DND-41 (cell line): ENCODE results near the gene MYO1D.

ENCODE experiments used
- ATAC-seq: fragments of 200-7000 bp; cut with Tn5 transposase; 3 replicates; pipeline ENCODE4 v1.9.1; 2021; ENCODE audit warnings: low read depth; ENCODE audit not compliant: insufficient read depth
- DNase-seq: peaks from one replicate; pipeline ENCODE4 v3.0.0-alpha.2; 2020
- H2AFZ ChIP-seq: 2 replicates; pipeline ENCODE4 v1.6.0; 2012; ENCODE audit warnings: low read depth, low read length
- H3K27ac ChIP-seq: 2 replicates; pipeline ENCODE4 v1.5.1; 2012; ENCODE audit warnings: low read length, inconsistent platforms
- H3K27me3 ChIP-seq: fragments of 200-600 bp; sonication (generic); 2 replicates; pipeline ENCODE4 v1.6.0; 2012; ENCODE audit warnings: low read length, mild to moderate bottlenecking, inconsistent platforms; ENCODE audit not compliant: insufficient read depth, poor library complexity
- H3K36me3 ChIP-seq: 2 replicates; pipeline ENCODE4 v1.5.1; 2012; ENCODE audit warnings: low read length, inconsistent platforms; ENCODE audit not compliant: insufficient read depth
- H3K4me1 ChIP-seq: 2 replicates; pipeline ENCODE4 v1.5.1; 2012; ENCODE audit warnings: mild to moderate bottlenecking, low read length; ENCODE audit not compliant: insufficient read depth
- H3K4me2 ChIP-seq: 2 replicates; pipeline ENCODE4 v1.6.0; 2012; ENCODE audit warnings: mild to moderate bottlenecking, moderate library complexity, low read length, inconsistent platforms; ENCODE audit not compliant: insufficient read depth
- H3K4me3 ChIP-seq, 2 experiments: fragments of 200-600 bp in 1 of 2; shearing (Covaris generic) in 1 of 2; 2 replicates each; pipeline ENCODE4 v1.5.1; 2012 to 2016; ENCODE audit warnings: inconsistent platforms in 2 of 2, low read length in 2 of 2, mild to moderate bottlenecking in 2 of 2, low read depth in 1 of 2, moderate library complexity in 1 of 2
- H3K79me2 ChIP-seq: 2 replicates; pipeline ENCODE4 v1.6.0; 2012; ENCODE audit warnings: low read length, inconsistent platforms; ENCODE audit not compliant: insufficient read depth
- H3K9ac ChIP-seq: 2 replicates; pipeline ENCODE4 v1.6.0; 2012; ENCODE audit warnings: low read depth, mild to moderate bottlenecking, inconsistent platforms, low read length, moderate library complexity
- H3K9me3 ChIP-seq: 2 replicates; pipeline ENCODE4 v1.5.1; 2012; ENCODE audit warnings: low read length, moderate library complexity, mild to moderate bottlenecking, inconsistent platforms; ENCODE audit not compliant: insufficient read depth, severe bottlenecking
- H4K20me1 ChIP-seq: 2 replicates; pipeline ENCODE4 v1.6.0; 2012; ENCODE audit warnings: low read length; ENCODE audit not compliant: insufficient read depth
- CTCF ChIP-seq: IDR thresholded peaks from 2 replicates; pipeline ENCODE4 v1.5.1; 2012; ENCODE audit warnings: borderline replicate concordance, low read length, moderate library complexity, mild to moderate bottlenecking; ENCODE audit not compliant: poor library complexity, severe bottlenecking; ENCODE audit errors: extremely low read depth
- EZH2 ChIP-seq: IDR thresholded peaks from 3 replicates; pipeline ENCODE4 v1.6.1; 2012; ENCODE audit warnings: borderline replicate concordance, low read depth, mild to moderate bottlenecking, moderate library complexity, low read length, inconsistent platforms; ENCODE audit not compliant: severe bottlenecking

MYO1D gene

DNA sequence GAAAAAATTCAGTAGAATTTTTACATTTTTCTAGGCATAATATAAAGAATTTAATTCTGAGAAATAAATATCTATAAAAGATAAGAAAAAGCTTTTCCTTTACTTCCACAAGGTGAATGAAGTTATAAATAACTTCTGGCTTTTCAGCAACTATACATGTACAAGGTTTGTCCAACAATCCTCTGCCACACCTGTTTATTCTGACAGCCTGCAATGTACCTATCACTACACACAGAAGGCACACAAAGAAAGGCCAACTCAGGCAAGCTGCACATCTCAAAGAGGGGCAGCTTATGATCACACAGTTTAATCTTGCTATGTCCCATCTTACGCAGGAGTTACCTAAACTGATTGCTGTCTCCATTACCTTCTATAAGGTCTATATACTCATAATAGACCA, 120.2 kb downstream of the MYO1D start:
- DNase-seq: no peak
- Histone ChIP-seq H4K20me1 (no peaks in the 10 kb centered on the region), H3K4me3 (no peak overlapping the region), H3K9me3 (no peaks in the 10 kb centered on the region), H2AFZ (no peak overlapping the region), H3K9ac (no peak overlapping the region), H3K27ac (no peak overlapping the region), H3K4me2 (no peak overlapping the region), H3K79me2 (no peaks in the 10 kb centered on the region), H3K4me1 (no peaks in the 10 kb centered on the region), H3K36me3 (no peaks in the 10 kb centered on the region), H3K27me3 (peaks cover 19% of the 10 kb centered on the region)
- ATAC-seq: no peak
- TF ChIP-seq EZH2 (no peak), CTCF (no peak)

DNA sequence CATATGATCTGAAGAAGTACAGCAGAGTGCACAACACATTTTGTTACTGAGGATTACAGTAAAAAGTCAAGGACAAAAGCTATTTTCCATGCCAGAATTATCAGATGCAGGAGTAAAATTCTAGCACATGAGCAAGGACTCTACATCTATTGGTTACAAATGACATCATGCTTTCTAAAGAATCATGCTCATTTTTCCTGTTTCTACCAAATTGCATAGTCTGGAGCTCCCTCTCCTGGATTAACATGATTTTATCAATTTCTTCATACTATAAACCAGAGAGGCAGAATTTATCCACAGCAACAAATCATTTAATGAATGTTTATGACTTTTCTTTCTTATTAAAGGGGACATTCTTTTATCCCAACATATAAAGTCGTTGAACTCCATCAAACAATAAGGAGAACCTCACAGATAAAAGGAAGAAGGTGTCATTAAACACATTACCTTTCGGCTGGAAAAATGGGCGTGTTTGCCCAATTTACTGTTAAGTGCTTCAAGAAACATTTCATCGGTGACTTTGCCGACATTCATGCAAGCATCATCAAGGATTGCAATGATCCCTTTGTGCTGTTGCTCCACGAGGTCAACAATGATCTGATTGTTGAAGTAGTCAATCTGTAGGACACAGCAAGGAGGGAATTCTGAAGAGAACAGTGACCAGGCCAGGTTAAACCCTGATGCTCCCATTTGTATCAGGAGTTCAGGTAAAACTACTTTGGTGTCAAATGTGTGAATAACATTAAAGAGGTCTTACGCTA, 121.7 kb downstream of the MYO1D start:
- no peak overlapping the region for H3K4me3 ChIP-seq
- no peaks in the 10 kb centered on the region for H3K4me1 ChIP-seq
- no peaks in the 10 kb centered on the region for H3K36me3 ChIP-seq
- H2AFZ ChIP-seq: no peak overlapping the region
- H3K9me3 ChIP-seq: no peaks in the 10 kb centered on the region
- peak; percentile 62; the same call in 1 of the 3 replicates for ATAC-seq
- TF ChIP-seq EZH2 (no peak), CTCF (peak; percentile 51)
- H3K27me3 ChIP-seq: peaks cover 9% of the 10 kb centered on the region
- DNase-seq: no peak
- no peak overlapping the region for H3K9ac ChIP-seq
- H3K27ac ChIP-seq: no peak overlapping the region
- no peaks in the 10 kb centered on the region for H4K20me1 ChIP-seq
- no peak overlapping the region for H3K4me2 ChIP-seq
- no peaks in the 10 kb centered on the region for H3K79me2 ChIP-seq

GRCh38 chr17:32752934-32753333, 124.0 kb downstream of the MYO1D start:
- no peak for ATAC-seq
- no peak overlapping the region for H2AFZ ChIP-seq
- no peak for TF ChIP-seq EZH2
- no peak for TF ChIP-seq CTCF
- H3K4me1 ChIP-seq: no peaks in the 10 kb centered on the region
- no peak overlapping the region for H3K4me2 ChIP-seq
- no peaks in the 10 kb centered on the region for H3K36me3 ChIP-seq
- no peaks in the 10 kb centered on the region for H3K9me3 ChIP-seq
- no peak for DNase-seq
- H3K4me3 ChIP-seq: no peak overlapping the region
- H3K27me3 ChIP-seq: peaks cover 6% of the 10 kb centered on the region
- no peaks in the 10 kb centered on the region for H4K20me1 ChIP-seq
- no peaks in the 10 kb centered on the region for H3K79me2 ChIP-seq
- H3K27ac ChIP-seq: no peak overlapping the region
- no peak overlapping the region for H3K9ac ChIP-seq

DNA sequence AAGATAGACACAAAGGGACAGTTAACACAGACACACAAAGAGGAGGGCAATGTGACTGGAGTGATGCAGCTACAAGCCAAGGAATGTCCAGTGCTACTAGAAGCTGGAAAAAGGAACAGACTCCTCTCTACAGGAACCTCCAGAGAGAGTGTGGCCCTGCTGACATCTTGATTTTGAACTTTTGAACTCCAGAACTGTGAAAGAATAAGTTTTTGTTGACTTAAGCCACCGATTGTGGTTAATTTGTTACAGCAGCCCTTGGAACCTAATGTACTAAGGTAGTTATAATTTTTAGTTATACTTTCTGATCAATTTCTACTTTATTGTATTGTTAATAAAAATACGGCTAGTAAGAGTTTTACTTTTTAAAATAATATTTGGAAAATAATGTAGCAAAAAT, 129.1 kb downstream of the MYO1D start:
- Histone ChIP-seq H4K20me1 (no peaks in the 10 kb centered on the region), H3K9me3 (no peaks in the 10 kb centered on the region), H2AFZ (no peak overlapping the region), H3K4me1 (no peaks in the 10 kb centered on the region), H3K79me2 (no peaks in the 10 kb centered on the region), H3K27me3 (peaks cover 22% of the 10 kb centered on the region), H3K27ac (no peak overlapping the region), H3K4me2 (no peak overlapping the region), H3K4me3 (no peak overlapping the region), H3K9ac (no peak overlapping the region), H3K36me3 (no peaks in the 10 kb centered on the region)
- no peak for DNase-seq
- TF ChIP-seq CTCF: no peak
- no peak for TF ChIP-seq EZH2
- no peak for ATAC-seq
